NAMALWA (cell line): Measurements from ENCODE around the gene EGFL8.
"Not testable (repeated sequence)": the region's sequence is repeated elsewhere in the genome, so short reads cannot be mapped to it uniquely, and the experiment has no call there.

Experiments used
- DNase-seq: peaks from one replicate; pipeline ENCODE4 v3.0.0-alpha.2; 2015; ENCODE audit warnings: low spot score

The EGFL8 gene

DNA sequence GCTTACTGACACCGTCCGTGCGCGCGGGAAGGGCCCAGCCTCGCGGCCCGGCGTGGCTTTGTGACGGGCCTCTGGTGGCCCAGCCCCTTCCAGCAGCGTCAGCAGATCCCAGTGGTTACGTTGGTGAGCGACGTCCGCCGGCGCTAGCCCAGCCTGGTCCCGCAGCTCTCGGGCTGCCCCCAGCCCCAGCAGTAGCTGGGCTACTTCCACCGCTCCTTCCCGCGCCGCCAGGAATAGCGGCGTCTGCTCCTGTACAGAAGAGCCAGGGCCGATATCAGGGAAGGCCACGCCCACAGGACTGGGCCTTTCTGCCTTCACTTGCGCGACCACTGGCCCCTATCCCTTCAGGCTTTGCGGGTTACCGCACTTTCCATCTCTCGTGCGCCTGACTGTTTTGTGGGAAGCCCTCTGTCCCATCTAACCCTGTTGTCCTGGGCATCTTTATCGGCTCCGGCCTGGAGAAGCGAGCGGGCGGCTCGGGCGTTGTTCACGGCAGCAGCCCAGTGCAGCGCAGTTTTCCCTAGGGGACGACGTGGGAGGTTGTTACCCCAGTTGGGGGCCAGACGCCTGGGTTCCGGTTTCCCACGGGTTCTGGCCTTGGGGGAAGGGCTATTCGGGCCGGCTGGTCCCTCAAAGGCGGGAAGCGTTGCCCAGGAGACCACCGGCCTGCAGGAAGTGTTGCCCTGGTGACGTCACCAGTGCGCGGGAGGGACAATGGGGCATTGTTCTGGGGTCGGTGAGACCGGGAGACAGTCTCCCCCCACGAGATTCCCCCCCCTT, 31.7 kb downstream of the EGFL8 start:
- peak; percentile 85 for DNase-seq

DNA sequence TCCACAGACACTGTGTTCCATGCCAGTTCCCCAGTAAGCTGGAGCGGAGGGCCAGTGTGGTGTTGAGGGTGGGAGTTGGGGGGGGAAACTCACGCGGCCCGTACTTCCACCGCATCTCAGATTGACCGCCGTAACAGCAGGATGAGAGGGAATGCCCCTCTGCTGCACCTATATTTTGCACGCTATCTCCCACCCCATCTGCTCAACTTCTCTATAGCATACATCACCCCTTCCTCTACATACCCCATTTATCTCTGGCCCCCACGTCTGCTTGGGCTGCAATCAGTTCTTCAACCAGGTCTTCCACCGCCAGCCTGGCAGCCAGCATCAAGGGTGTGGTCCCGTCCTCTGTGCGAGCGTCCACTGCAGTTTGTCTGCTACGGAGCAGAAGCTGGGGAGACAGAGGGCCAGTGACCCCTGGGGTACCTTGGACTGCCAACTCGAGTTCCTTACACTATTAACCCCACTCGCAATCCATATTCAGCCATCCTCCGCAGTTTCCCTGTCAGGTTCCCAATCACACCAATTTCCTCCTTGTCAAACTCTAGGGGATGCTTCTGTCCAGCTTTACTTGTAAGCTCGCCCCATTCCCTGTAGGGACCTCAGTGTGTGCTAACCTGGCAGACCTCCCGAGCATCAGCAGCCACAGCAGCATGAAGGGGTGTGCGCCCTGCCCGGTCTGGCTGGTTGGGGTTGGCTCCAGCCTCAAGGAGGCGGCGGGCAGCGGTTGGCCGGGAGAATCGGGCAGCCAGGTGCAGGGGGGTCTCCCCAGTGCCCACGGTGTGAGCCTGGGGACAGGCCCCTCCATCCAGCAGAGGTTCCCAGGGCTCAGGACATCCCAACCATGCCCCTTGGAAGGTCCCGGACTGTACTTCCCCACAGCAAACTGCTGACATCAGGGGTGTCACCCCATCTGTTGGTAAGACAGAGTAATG, 32.6 kb downstream of the EGFL8 start:
- no peak for DNase-seq

GRCh38 chr6:32198345-32198696, 33.9 kb downstream of the EGFL8 start:
- DNase-seq, result no peak

DNA sequence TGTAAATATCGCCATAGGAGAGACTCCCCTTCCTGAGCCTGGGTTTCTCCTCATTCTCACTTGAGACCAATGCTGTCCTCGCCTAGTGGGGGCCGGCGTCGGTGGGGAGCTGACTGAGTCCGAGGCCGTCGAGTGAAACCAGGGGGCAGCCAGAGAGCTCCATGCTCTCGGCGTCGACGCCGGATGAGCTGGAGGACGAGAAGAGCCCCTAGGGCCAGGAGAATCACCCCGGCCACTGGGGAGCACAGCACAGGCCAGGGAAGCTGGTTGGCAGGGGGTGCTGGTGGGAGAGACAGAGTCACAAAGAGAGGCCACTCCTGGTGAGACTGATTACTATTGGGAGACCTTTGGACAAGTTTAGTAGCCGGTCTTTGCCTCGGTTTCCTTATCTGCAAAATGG, 34.5 kb downstream of the EGFL8 start:
- no peak for DNase-seq

DNA sequence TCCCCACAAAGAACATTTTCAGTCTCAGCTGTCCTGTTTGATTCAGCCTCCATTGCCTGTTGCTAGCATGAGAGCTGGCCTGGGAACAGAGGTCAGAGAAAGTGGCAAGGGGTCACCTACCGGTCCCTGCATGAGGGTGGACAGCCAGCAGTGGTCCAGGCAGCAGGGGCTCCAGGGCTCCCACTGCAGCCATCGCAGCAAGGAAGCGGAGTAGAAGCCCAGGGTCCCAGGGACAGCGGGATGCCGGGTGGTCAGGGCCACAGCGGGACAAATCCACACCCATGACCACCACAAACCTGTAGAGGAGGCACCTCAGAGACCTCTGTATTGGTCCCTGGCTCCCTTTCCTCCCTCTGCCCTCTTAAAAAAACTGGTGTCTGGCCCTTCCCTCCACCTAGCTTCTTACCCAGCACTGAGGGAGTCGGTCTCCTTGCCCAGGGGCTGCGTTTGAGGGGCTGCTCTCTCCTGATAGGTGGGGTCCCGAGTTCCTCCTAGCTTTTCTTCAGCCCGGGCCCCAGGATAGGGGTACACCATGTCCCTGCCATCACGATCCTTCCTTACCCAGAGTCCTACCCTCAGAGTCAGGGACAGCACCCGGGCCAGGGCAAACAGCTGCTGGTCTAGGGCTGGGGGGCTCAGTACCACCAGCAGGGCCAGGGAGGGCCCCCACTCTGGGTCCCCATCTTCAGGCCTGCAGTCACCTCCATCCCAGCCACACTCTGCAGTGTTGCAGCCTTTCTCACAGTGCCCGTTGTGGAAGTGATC, 36.5 kb downstream of the EGFL8 start:
- DNase-seq, result no peak

GRCh38 chr6:32202186-32202585, 37.8 kb downstream of the EGFL8 start:
- no peak for DNase-seq

- DNase-seq, result no peak
Measured at GRCh38 chr6:32203426-32204267, 39.3 kb downstream of the EGFL8 start.

DNA sequence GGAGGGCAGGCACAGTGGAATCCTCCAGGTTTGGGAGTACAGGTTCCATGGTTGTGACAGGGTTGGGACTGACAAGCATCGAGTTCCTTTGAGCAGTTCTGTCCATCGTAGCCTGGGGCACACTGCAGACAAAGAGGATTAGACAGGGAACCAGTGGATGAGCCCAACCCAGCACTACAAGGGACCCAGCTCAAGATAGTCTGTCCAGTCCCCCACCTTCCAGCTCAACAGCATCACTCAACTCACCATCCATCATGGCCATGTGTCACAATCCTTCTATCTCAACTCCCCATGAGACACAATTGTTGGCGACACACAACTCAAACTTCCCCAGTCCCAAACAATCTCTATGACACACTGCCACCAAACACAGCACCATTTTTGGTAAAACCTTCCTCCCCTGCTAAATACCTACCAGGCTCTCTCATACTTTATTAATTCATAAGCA, 39.9 kb downstream of the EGFL8 start:
- no peak for DNase-seq

DNA sequence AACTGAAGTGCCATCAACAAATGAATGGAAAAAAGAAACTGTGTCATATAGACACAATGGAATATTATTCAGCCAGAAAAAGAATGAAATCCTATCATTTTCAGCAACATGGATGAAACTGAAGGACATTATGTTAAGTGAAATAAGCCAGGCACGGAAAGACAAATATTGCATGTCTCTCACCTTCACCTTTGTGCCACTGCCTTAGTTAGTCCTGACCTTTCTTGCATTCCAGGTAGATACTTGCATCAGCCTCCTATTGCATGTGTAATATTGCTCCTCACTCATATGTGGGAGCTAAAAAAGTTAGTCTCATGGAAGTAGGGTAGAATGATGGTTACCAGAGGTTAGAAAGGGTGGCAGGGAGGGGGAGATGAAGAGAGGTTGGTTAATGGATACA, 44.6 kb downstream of the EGFL8 start:
- DNase-seq, result no peak

DNA sequence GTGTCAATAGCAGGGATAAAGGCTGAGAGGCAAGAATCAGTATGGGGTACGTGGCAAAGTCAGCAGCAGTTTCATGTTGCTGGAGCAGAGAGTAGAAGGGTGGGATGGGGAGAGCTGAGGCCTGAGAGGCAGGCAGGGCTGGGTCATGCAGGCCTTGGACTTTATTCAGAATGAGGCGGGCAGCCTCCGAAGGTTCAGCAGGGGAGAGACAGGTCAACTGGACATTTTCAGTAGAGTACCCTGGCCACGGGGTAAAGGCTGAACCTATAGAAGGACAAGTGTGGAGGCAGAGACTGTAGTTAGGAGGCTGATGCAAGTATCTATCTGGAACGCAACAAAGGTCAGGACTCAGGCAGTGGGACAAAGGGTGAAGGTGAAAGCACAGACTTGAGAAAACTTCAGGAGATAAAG, 45.8 kb downstream of the EGFL8 start:
- DNase-seq, result no peak

DNA sequence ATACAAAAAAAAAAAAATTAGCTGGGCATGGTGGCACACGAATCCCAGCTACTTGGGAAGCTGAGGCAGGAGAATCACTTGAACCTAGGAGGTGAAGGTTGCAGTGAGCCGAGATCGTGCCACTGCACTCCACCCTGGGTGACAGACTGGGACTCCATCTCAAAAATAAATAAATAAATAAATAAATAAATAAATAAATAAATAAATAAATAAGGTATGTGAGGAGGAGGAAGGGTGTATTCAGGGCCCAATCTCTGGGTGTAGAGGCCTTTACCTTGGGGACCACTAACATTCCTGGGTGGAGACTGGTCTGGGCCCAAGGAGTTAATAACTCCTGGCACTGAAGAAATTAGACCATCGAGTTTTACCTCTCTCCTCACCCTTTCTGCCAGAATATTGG, 47.0 kb downstream of the EGFL8 start:
- DNase-seq, result not testable (repeated sequence)

DNA sequence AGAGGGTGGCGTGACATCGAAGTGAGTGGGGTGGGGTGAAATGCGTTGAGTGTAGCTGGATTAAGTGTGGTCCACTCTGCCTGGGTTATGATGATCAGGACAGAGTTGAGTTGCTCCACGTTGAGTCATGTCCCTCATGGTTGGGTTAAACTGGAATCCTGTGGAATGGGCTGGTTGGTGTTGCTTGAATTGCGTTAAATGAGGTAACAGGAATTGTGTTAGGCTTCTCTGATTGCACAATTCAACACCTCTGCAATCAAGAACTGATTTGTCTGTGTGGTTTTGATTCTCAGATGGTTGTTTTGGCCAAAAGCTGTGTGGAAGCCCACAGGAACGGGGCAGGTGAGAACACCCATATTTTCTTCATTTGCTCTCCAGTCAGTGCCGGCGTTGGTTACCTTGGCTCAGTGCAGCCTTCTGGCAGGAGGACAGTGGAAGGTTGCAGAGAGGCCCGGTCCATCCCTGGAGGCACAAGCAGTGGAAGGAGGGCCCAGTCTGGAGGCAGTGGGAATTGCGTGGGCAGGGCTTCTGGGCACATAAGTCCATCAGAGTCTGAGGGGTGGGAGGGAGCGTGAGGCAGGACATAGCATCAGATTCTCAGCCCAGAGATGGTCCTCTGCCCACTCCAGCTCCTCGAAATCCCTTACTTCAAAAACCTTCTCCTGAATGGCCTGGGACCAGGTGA, 47.8 kb downstream of the EGFL8 start:
- DNase-seq, result no peak

GRCh38 chr6:32213649-32214048, 49.3 kb downstream of the EGFL8 start:
- DNase-seq, result no peak

DNA sequence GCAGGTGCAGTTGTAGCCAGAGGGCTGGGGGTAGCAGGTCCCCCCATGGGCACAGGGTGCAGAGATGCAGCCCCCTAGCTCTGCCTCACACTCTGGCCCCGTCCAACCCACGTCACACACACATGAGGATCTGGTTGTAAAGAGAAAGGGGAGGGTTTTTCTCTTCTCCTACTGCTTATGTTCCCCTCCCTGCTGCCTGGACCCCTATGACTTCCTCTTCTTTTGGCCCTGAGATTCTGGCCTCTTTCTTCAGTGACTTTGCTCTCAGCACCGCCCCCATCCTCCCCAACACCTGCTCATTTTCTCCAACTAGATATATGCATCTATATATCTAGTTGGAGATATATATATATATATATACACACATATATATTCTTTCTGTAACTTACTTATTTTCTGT, 49.7 kb downstream of the EGFL8 start:
- no peak for DNase-seq

- no peak for DNase-seq
Measured at GRCh38 chr6:32215617-32216016, 51.2 kb downstream of the EGFL8 start.

- no peak for DNase-seq
Measured at GRCh38 chr6:32216285-32216684, 51.9 kb downstream of the EGFL8 start.

GRCh38 chr6:32216998-32217397, 52.6 kb downstream of the EGFL8 start:
- no peak for DNase-seq
